Activated CD8-positive, alpha-beta memory T cell treated with anti-CD3 and anti-CD28 coated beads for 36 hours (primary cell): ENCODE results near the gene BAK1. TPM values are rescaled to one million over a fixed set of nuclear protein-coding genes. Genes with fewer than 3 reads are reported as not detected.
"Not testable (repeated sequence)": the region's sequence is repeated elsewhere in the genome, so short reads cannot be mapped to it uniquely, and the experiment has no call there.

Experiments used
- CTCF ChIA-PET: fragments of 350-600 bp; sonication (Branson Sonifier 250); formaldehyde crosslinking; loops from one replicate; lab custom pipeline; 2021; ENCODE audit warnings: antibody characterized with exemption; lab: Charles Lee
- POLR2A ChIA-PET: fragments of 350-600 bp; sonication (Branson Sonifier 250); formaldehyde crosslinking; loops from one replicate; lab custom pipeline; 2021; ENCODE audit warnings: antibody characterized with exemption; lab: Charles Lee
- total RNA-seq, 2 experiments: library from RNA; stranded (reverse); gene quantifications; one replicate each; pipeline ENCODE4 v1.2.3, GENCODE V29; 2021

The BAK1 gene
- total RNA-seq, 2 experiments from 2014 or later, result 45.2 to 46.3 TPM

DNA sequence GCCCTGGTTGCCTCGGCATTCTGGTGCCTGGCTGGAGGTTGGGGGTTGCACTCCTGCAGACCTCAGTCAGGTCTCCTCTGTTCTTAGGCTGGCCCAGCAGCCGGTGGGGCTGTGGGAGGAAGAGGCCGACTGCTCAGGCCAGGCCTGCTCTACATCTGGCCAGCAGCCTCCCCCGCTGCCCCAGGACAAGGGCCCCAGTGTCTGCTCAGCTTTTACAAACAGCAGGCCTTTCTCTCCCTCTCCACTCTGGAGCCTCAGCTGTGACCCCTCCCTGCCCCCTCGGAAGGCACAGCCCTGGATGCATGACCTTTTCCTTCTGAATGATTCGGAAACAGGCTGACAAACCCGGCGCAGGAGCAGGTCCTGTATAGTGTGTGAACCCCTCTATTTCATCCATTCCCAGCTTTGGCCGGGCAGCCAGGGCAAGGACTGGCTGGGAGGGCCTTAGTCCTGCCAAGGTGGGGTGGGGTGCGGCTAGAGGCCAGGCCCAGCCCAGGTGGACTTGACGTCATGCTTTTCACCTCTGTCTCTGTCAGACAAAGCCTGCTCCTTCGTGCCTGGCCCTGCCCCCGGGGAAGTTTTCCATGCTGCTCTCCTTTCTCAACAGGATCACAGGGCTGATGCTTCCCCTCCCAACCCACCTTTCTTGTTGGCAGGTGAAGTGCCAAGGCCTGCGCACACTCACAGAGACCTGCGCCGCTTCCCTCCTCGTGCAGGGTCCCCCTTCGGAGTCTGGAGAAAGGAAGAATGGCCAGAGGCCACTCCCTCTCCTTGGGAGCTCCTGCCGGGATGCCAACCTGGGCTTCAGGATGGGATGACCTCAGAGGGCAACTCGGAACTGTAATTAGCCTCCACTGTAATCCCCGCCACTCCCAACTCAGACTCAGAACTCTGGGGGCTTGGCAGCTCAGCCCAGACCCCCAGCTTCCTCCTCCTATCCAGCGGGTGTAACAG is 31.0 kb upstream of the BAK1 start:
- ChIA-PET POLR2A (no interaction called here), CTCF (no interaction called here)

DNA sequence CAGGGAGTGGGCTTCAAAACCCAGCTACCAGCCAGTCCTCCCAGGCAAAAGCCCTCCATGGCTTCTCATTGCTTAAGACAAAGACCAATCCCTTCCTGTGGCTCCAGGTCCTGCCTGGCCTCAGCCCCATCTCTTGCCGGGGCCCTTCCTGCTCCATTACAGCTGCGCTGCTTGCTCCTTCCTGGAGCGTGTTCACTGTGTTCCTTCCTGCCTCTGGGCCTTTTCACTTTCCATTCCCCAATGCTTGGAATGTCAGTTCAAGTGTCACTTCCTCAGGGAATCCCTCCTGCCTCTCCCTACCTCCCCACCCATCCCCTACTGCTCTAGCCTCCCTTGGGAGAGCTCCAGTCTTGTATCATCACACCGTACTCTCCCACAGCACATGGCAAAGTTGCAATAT is 30.0 kb upstream of the BAK1 start:
- ChIA-PET POLR2A (no interaction called here), CTCF (no interaction called here)

DNA sequence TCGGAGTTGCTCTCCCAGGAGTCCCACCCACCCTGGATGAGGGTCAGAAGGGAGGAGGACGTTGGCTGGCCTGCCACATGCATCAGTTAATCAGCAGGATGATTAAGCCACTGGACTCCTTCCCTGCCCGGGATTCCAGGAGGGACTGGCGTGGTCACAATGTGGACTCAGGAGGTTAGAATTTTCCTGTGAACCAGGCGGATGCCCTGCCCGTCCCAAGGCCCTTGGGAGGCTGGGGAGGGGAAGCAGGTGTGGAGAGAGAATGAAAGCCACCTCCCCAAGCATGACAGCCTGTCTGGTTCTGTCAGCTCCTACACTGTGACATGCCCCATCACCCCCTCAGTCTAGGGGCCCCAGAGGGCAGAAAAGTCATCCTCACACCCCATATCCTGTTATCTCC is 29.5 kb upstream of the BAK1 start:
- POLR2A ChIA-PET, result no interaction called here
- CTCF ChIA-PET, result no interaction called here

DNA sequence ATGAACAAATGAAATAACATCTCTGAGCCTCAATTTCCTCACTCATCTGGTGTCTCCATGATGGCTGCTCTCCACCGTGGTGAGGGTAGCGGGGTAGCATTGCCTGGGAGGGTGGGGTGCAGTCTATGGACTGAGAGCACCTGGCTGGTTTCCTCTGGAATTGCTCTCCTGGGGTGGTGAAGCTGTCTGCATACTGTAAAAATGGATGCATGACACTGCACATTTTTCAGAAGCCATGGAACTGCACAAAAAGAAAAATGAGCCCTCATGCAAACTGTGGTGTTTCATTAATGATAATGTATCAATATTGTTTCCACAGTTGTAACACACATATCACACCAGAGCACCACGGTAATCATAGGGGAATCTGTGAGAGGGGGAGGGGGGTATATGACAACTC is 28.9 kb upstream of the BAK1 start:
- POLR2A ChIA-PET, result no interaction called here
- CTCF ChIA-PET, result interaction anchor here (1.2 to 2.6 kb wide), 4 partner anchors 11 to 102 kb away, joined by 3 to 18 read pairs (median 14); partner anchors contain the start of gene UQCC2

DNA sequence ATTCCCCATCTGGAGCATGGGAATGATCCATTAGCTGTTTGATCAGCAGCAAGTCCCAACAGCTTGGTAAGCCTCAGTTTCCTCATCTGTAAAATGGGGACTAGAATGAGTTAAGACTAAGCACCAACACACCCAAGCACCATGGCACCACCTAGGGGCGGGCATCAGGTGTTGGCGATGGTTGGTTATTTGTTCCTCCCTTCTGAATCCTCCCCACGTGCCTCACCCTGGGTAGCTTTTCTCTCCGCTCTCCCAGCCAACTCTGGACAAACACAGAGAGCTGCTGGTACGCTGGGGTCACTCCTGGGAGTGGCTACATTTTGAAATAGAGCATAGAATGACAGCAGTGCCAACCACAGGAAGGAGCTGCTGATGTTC is 27.7 kb upstream of the BAK1 start:
- POLR2A ChIA-PET, result no interaction called here
- CTCF ChIA-PET, result interaction anchor here (1.2 to 2.6 kb wide), 8 partner anchors 9 to 103 kb away, joined by 3 to 18 read pairs (median 10); partner anchors contain the start of genes ITPR3 and UQCC2

DNA sequence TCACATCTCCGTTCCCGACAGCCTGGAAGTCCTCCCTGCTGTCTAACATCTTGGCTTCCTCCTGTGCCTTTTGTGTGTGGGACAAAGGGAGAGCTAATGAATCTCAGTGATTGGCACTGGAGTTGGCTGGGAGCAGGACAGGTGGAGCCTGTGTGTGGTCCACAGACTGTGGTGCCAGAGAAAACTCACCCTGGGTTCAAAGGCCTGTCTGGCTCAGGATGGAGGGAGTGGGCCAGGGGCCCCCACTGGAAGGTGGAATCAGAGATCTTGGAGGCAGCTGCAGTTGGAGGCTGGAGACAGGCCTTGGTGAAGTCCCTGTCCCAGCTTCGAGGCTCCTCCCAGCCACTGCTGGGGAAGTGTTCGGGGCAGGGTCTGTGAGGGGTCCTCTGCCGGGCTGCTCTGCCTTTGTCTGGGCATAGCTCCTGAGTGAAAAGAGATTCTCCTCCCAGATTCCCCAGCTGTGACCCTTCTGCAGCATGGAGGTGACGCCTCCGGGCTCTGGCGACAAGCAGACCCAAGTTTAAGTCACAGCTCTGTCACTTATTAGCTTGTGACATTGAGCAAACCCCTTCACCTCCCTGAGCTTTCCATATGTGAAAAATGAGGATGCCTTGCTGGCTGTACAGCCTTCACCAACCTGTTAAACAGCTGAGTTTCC is 27.2 kb upstream of the BAK1 start:
- POLR2A ChIA-PET, result no interaction called here
- CTCF ChIA-PET, result interaction anchor here (1.4 to 2.6 kb wide), 7 partner anchors 9 to 49 kb away, joined by 4 to 18 read pairs (median 10); partner anchors contain the start of gene ITPR3

DNA sequence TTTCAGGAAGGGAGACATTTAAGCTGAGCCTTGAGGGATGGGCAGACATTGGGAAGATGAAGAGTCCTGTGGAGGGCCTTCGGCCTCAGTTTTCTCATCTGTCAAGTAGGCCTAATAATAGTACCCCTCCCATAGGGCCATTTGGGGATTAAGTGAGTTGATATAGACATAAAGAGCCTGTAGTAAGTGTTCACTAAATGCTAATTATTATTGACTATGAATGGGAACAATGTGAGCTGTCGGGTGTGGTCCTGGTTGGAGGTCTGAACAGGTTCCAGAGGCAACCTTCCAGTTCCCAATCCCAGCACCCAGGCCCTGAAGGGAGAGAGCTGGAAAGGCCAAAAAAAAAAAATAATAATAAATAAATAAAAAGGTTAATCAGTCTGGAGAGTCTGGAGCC is 26.6 kb upstream of the BAK1 start:
- CTCF ChIA-PET, result interaction anchor here (2.1 to 2.6 kb wide), 4 partner anchors 8 to 20 kb away, joined by 9 to 18 read pairs (median 14); partner anchors contain the start of gene ITPR3

DNA sequence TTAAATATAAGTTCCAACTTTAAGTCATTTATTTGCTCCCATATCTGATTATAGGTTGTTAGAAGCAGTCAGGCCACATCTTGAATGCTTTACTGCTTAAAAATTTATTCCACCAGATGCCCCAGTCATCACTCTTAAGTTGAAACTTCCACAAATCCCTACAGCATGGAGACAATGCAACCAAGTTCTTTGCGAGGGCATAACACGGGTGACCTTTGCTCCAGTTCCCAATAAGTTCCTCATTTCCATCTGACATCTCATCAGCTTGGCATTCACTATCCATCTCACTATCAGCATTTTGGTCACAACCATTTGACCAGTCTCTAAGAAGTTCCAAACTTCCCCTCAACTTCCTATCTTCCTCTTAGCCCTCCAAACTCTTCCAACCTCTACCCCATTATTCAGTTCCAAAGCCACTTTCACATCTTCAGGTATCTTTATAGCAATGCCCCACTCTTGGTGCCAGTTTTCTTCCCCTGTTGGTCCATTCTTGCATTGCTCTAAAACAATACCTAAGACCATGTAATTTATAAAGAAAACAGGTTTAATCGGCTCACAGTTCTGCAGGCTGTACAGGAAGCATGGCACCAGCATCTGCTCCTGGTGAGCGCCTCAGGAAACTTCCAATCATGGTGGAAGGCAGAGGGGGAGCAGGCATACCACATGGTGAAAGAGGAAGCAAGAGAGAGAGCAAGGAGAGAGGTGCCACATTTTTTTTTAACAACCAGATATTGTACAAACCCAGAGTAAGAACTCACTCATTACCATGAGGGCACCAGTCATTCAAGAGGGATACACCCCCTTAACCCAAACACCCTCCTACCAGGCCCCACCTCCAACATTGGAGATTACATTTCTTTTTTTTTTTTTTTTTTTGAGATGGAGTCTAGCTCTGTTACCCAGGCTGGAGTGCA is 25.1 kb upstream of the BAK1 start:
- ChIA-PET CTCF (no interaction called here), POLR2A (interaction anchor here (0.7 kb wide), 1 partner anchor 13 kb away, joined by 5 read pairs; no protein-coding TSS in a partner anchor)

More for the DNA sequence above, 26.6 kb upstream of the BAK1 start:
- POLR2A ChIA-PET, result no interaction called here

DNA sequence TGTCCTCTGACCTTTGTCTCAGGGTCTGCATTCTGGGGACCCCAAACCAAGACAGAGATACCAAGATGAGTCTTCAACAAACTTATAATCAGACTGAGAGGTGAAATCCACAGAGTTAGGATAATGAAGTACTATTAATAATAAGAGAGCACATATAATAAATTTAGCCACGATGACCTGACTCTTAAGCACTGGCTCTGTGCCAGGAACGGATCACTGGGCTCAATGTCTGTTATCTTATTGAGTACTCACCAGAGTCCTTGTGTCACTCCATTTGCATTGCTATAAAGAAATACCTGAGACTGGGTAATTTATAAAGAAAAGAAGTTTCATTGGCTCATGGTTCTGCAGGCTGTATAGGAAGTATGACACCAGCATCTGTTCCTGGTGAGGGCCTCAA is 22.1 kb upstream of the BAK1 start:
- POLR2A ChIA-PET, result no interaction called here
- CTCF ChIA-PET, result no interaction called here

DNA sequence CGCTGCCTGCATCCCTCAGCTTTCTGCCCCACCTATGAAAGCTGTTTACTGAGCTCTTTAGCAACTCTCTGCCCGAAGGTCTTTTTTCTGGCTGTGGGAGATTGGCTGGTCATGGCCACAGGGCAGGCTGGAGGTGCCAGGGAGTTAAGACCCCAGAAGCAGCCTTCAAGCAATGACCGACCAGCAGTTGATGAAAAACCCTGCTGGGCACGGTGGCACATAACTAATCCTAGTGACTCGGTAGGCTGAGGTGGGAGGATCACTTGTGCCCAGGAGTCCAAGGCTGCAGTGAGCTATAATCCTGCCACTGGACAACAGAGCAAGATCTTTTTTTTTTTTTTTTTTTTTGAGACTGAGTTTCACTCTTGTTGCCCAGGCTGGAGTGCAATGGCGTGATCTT is 20.7 kb upstream of the BAK1 start:
- CTCF ChIA-PET, result no interaction called here
- POLR2A ChIA-PET, result interaction anchor here (0.5 kb wide), 1 partner anchor 18 kb away, joined by 4 read pairs; no protein-coding TSS in a partner anchor

DNA sequence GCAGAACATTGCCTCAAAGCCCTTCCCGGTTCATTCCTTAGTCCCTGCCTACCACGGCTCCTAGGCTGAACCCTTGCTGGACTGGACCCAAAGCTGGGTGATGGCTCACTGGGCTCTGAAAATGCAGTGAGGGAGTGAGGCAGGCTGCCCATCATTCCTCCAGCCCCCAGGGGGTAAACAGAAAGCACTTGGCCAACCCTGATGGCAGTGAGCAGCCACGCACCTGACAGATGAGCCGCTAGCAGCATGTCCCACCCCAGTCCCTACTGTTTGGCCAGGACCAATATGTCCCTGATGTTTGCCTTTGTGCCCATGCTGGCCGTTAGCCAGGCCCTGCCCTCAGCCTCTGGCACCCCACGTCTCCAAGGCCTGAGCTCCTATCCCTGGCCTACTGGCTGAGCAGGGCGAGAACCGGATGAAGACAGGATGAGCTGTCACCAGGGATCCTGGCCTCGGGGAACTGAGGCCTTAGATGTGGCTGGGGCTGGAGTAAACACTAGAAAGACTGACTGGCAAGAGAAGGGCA is 19.4 kb upstream of the BAK1 start:
- ChIA-PET CTCF (interaction anchor here (3.5 kb wide), 1 partner anchor 8 kb away, joined by 16 read pairs; no protein-coding TSS in a partner anchor), POLR2A (no interaction called here)

DNA sequence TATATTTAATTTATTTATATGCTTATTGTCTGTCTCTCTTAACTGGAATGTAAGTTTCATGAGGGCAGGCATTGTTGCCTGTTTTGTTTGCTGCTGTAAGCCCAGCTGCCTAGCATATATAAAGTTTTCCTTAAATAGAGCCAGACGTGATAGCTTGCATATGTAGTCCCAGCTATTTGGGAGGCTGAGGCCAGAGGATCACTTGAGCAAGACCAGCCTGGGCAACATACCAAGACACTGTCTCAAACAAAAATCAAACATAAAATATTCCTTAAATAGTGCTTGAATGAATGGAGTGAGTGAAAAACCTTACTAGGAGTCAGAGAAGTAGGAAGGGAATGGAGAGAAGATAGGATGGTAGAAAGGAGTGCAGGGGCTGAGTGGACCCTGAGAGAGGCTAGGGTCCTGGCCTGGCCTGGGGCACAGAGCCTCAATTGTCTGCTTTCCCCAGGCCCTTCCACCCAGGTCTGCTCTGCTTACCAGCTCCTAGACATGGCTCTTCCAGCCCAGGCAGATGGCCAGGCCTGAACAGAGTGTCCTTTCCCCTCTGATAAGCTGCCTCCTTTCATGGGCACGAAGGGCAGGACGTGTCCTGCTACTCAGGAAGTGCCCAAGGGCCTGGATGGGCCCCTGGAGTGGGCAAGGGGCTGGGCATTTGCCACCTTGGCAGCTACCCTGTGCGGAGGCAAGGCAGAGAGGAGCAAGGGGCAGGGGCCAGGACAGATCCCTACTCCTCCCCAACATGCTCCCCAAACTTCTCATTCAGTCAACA is 17.7 kb upstream of the BAK1 start:
- ChIA-PET POLR2A (no interaction called here), CTCF (interaction anchor here (0.9 to 3.5 kb wide), 4 partner anchors 9 to 103 kb away, joined by 3 to 16 read pairs (median 3); no protein-coding TSS in a partner anchor)

DNA sequence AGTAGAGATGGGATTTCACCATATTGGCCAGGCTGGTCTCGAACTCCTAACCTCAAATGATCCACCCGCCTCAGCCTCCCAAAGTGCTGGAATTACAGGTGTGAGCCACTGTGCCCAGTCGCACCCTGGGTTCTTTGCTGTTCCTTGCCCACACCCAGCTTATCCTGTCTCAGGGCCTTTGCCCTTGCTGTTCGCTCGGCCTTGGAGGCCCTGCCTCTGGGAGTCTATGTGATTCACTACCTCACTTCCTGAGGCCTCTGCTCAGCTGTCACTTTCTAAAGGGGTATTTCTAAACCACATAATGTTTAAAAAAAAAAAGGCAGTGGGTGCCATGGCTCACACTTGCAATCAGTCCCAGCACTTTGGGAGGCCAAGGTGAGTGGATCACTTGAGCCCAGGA is 16.8 kb upstream of the BAK1 start:
- CTCF ChIA-PET, result interaction anchor here (0.7 to 3.5 kb wide), 5 partner anchors 9 to 611 kb away, joined by 3 to 16 read pairs (median 3); no protein-coding TSS in a partner anchor
- POLR2A ChIA-PET, result not testable (repeated sequence)

DNA sequence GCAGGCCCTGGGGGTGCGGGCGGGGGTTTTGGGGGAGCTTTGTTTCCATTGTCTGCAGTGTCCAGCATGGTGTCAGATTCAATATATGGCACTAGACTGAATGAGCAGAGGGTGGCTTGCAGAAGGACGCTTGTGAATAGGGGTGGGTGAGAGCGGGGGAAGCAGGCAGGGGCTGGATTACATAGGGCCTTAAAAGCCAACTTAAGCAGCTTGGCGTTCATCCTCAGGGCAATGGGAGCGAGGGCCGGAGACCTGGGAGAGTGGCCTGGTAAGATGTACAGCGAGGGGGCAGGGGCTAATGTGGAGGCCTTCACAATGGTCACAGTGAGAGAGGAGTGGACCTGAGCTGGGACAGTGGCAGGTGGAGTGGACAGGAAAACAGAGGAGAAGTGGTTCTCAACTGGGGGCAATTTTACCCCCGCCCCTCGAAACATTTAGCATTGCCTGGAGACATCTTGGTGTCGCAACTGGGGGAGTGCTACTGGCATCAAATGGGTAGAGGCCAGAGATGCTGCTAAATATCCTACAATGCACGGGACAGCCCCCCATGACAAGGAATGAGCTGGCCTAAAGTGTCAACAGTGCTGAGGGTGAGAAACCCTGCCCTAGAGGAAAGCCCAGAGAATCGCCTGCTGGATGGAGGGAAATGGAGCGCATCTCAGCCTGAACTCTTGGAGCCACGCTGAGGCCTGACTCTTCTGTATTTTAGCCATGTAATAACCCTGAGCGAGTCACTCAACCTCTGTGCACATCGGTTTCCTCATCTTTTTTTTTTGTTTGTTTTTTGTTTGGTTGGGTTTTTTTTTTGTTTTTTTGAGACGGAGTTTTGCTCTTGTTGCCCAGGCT is 15.1 kb upstream of the BAK1 start:
- ChIA-PET CTCF (interaction anchor here (0.6 to 2.3 kb wide), 4 partner anchors 16 to 176 kb away, joined by 3 to 7 read pairs (median 4); partner anchors contain the start of gene BAK1), POLR2A (no interaction called here)

DNA sequence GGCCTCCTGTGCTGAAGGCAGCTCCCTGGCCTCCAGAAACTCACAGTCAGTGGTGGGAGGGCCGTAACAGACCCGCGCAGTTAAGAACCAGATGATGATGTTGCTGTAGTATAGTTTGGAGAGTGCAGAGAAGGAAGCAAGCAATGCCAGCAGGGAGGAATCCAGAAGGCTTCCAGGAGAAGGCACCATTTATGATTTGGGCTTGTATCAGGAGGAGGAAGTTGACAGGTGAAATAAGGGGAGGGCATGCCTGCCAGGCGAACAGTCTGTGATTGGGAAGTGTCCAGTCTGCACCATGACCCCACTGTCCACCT is 13.3 kb upstream of the BAK1 start:
- CTCF ChIA-PET, result interaction anchor here (0.7 kb wide), 1 partner anchor 97 kb away, joined by 3 read pairs; no protein-coding TSS in a partner anchor
- POLR2A ChIA-PET, result interaction anchor here (1.3 kb wide), 1 partner anchor 28 kb away, joined by 3 read pairs; no protein-coding TSS in a partner anchor

DNA sequence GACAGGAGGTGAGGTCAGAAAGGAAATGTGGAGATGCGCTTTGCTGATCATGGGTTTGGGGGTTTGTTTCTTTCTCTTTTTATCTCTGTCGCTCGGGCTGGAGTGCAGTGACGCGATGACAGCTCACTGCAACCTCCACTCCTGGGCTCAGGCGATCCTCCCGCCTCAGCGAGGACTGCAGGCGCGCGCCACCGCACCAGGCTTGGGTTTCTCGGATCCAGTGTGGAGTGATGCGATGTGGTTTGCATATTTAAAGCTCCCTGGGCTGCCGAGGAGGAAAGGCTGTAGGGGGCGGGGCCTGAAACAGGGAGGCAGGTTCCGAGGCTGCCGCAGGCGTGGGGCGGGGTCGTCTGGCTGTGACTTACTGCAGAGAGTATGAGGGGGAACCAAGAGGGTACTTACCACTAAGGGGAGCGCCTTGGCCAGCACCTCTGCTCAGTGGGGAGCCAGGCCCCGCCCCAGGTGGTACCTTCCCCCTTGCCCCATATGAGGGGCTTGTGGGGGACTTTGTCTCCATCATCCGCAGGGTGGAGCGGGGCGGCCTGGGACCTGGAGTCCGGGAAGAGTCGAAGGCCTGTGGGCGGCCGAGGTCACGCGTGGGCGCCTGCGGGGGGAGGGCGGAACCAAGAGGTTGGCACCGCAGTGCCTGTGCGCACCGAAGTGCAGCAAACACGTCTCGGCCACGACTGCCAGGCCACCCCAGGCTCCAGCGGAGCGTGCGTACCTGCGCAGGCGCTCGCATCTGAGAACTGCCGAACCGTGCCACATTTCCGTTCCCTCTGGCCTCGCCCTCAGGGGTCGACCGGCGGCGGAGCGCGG is 12.7 kb upstream of the BAK1 start:
- ChIA-PET POLR2A (interaction anchor here (0.5 to 1.7 kb wide), 4 partner anchors 13 to 1396 kb away, joined by 3 to 5 read pairs (median 4); no protein-coding TSS in a partner anchor), CTCF (interaction anchor here (1.2 to 1.5 kb wide), 4 partner anchors 41 to 108 kb away, joined by 3 to 5 read pairs (median 3); no protein-coding TSS in a partner anchor)
